Left lobe of liver (tissue), 1 donor: ENCODE data around the gene ERG28. TPM values are rescaled to one million over a fixed set of nuclear protein-coding genes. Genes with fewer than 3 reads are reported as not detected.

Experiments used
- total RNA-seq: library from RNA; stranded (reverse); gene quantifications from one replicate; pipeline ENCODE4 v1.2.1, GENCODE V29; 2021
- donor health status: DM: no; HTN: yes; CAD: no.

ERG28 gene
- total RNA-seq, 1 donor from 2014 or later, result 17.9 TPM

Other genes with a start within 250 kb of the ERG28 start
- gene JDP2, start 232.9 kb downstream of the ERG28 start, total RNA-seq, result 12.8 TPM
- 1.4 TPM for gene BATF, start 138.4 kb downstream of the ERG28 start, total RNA-seq
- gene FLVCR2, start 82.3 kb downstream of the ERG28 start, total RNA-seq, result 20.9 TPM
- gene TTLL5, start 370 bp upstream of the ERG28 start, total RNA-seq, result 9.5 TPM